GM12874 (cell line): ENCODE results near the gene RNF223.

Experiments used
- CTCF ChIP-seq: IDR thresholded peaks from 2 replicates; pipeline ENCODE4 v1.5.1; 2011; ENCODE audit warnings: low read depth, mild to moderate bottlenecking, control low read depth, low read length, moderate library complexity; ENCODE audit not compliant: insufficient read depth

RNF223 gene

GRCh38 chr1:1068517-1069055 lies 5.5 kb downstream of the RNF223 start:
- TF ChIP-seq CTCF: no peak

GRCh38 chr1:1067860-1068516 lies 6.1 kb downstream of the RNF223 start:
- TF ChIP-seq CTCF: no peak

- TF ChIP-seq CTCF: no peak
These were observed 6.7 kb downstream of the RNF223 start for GRCh38 chr1:1067284-1067859.

- no peak for TF ChIP-seq CTCF
These were observed 7.5 kb downstream of the RNF223 start for GRCh38 chr1:1066403-1067283.

- no peak for TF ChIP-seq CTCF
These were observed 8.7 kb downstream of the RNF223 start for GRCh38 chr1:1065265-1065939.

GRCh38 chr1:1063945-1064831 lies 9.9 kb downstream of the RNF223 start:
- peak; percentile 97 for TF ChIP-seq CTCF
